Tracheal epithelial cell (primary cell): ENCODE results near the gene GPRIN1. TPM values are rescaled to one million over a fixed set of nuclear protein-coding genes. Genes with fewer than 3 reads are reported as not detected.

ENCODE experiments used
- total RNA-seq: library from RNA; depleted of rRNA; stranded (reverse); fragments of >200 nt; gene quantifications from 2 replicates; pipeline ENCODE4 v1.2.1, GENCODE V29; 2014

Gene GPRIN1
- total RNA-seq = 1.9 and 9.6 TPM in 2 replicates

DNA sequence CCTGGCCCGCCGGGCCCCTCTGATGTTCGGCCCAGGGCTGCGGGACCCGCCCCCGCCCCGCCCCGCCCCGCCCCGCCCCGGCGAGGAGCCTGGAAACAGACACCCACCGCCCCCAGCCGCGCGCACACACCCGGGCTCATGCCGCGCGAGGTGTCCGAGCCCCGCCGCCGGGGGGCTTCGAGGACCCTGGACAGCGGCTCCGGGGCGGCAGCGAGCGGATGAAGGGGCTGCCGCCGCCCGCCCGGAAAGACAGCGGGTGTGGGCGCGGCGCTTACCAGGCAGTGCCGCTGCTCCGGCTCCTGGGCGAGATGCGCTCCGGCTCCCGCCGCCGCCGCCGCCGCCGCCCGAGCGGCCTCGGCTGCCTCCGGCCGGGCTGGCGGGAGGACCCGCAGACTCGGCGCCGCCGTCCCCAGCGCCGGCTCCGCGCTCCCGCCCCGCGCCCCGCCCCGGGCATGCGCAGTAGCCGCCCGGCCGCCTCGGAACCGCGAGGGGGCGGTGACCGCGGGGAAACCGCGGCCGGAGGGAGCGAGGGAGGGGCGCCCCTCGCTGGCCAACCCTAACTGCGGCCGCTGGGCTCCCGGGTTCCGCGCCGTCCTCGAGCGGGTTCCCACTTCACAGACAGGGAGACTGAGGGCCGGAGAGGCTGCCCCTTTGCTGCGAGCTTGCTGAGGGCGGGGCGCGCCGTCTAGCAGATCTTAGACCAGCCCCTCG lies at the start of gene GPRIN1:
GPRIN1 (minus strand) TSS at position 433 of the 711 bp plus-strand sequence. CDS start 10,322 bp downstream, outside the sequence.

DNA sequence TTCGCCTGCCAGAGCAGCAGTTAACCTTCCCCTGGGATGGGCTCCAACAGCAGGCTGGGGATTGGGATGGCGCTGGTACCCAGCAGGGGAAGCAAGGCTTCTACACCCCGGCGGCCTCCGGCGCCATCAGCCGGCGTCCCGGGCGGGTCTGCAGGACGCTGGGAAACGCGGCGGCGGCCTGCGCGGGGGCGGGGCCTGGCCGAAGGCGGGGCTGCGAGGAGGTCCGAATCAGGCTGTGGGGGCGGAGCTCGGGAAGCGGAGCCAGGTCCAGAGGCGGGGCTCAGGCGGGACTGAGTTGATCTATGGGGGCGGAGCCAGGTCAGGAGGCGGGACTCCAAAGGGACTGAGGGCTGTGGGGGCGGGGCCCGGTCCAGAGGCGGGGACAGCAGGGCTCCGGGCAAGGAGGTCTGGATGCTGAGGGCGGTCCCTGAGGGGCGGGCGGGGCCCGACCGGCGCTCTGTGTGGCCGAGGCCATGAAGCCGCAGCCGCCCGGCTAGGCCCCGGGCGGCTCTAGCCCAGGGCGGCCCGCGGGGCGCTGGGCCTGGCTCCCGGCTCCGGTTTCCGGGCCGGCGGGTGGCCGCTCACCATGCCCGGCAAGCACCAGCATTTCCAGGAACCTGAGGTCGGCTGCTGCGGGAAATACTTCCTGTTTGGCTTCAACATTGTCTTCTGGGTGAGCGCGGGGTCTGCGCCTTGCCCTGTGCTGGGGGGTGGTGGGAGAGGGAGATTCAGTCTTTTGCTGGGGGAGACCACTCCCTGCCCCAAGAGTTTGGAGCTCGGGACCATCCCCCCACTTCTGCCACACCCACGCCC lies 37.3 kb upstream of the GPRIN1 start, which contains the start of gene TSPAN17:
TSPAN17 (plus strand) TSS at position 455 of the 813 bp plus-strand sequence; CDS start at position 587, 132 bp downstream.

DNA sequence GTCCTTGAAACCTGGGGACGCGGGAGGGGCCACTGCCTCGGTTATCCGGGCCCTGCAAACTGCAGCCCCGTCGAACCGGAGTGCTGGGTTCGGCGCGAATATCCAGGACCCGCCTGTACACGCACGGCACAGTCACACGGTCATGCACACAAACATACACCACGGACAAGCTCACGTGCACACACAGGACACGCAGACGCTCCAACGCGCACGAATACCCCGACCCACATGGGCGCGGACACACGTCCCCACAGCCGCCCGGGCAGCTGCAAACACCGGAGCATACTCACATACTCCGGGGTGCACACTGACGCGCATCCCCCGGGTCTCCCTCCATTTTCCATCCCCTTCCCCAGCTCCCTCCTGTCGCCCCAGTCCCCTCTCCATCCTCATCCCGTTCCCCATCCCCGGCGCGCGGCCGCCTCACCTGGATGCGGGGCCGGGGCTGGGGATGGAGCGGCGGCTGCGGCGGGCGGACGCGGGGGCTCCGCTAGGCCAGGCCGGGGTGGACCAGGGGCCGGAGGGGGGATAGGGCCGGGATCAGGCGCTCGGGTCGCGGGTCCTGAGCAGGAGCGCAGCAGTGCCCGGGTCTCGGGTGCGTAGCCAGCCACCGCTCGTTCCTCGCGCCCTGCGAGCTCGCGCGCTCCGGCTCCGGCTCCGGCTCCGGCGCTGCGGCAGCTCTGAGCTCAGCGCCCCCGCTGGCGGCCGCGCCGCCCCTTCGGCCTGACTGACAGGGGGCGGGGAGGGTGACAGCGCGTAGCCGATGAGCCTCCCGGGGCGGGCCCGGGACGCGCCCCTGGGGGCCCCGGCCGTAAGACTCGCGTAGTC lies 20.1 kb upstream of the GPRIN1 start, which contains the start of the genes EIF4E1B and SNCB:
EIF4E1B (plus strand) TSS at position 823 of the 828 bp plus-strand sequence. CDS start 12,113 bp downstream, outside the sequence.
SNCB (minus strand) TSS at position 682 of the 828 bp plus-strand sequence. CDS start 880 bp downstream, outside the sequence.

DNA sequence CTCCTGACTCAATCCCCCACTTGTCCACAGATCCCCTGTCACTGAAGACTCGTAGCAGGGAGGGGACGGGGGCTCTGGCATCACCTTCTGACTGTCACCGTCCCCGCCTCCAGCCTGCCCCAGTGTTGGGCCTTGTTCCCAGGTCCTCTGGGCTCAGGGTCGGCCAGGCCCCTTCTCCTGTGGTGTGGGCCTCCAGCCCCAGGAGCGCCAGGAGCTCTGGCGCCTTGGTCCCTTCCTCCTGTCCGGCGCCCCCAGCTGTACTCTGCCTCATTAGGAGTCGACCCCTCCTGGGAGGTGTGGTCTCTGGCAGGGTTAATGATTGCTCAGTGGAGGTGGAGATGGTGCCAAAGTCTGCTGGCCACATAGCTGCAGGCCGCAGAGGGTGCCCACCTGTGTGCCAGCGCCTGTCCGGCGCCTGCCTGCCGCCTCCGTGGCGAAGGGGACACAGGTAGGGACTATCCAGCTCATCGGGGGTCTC lies 61.0 kb downstream of the GPRIN1 start, which contains the start of gene CDHR2:
CDHR2 (plus strand) TSS at position 376 of the 478 bp plus-strand sequence. CDS start 16,011 bp downstream, outside the sequence.

Other genes with a start within 250 kb of the GPRIN1 start
- gene KIAA1191, start 248.4 kb downstream of the GPRIN1 start, total RNA-seq = 85.0 and 89.6 TPM in 2 replicates
- gene ARL10, start 244.7 kb downstream of the GPRIN1 start, total RNA-seq = 8.4 and 10.7 TPM in 2 replicates
- gene NOP16, start 221.6 kb downstream of the GPRIN1 start, total RNA-seq = 17.7 and 24.6 TPM in 2 replicates
- 31.1 and 42.0 TPM in 2 replicates for gene HIGD2A, start 221.4 kb downstream of the GPRIN1 start, total RNA-seq
- gene CLTB, start 193.6 kb downstream of the GPRIN1 start, total RNA-seq = 124 and 239 TPM in 2 replicates
- gene FAF2, start 161.8 kb downstream of the GPRIN1 start, total RNA-seq = 34.9 and 41.3 TPM in 2 replicates
- 5.3 and 5.8 TPM in 2 replicates for gene RNF44, start 72.8 kb downstream of the GPRIN1 start, total RNA-seq
- gene CDHR2, start 60.8 kb downstream of the GPRIN1 start, total RNA-seq = under 0.01 TPM in 1 of 2 replicates, not detected in the other
- not detected in 2 replicates for gene SNCB, start 20.4 kb upstream of the GPRIN1 start, total RNA-seq
- gene EIF4E1B, start 20.5 kb upstream of the GPRIN1 start, total RNA-seq = not detected in 2 replicates
- 26.9 and 44.3 TPM in 2 replicates for gene TSPAN17, start 37.3 kb upstream of the GPRIN1 start, total RNA-seq
- gene UNC5A, start 200.4 kb upstream of the GPRIN1 start, total RNA-seq = 0.24 TPM in 1 of 2 replicates, not detected in the other